Hepatocyte (in vitro differentiated cells): Measurements from ENCODE around the gene NUDT16L1. TPM values are rescaled to one million over a fixed set of nuclear protein-coding genes. Genes with fewer than 3 reads are reported as not detected.

Experiments used
- DNase-seq: peaks from one replicate; pipeline ENCODE4 v3.0.0-alpha.2; 2016; ENCODE audit warnings: low spot score
- H2AFZ ChIP-seq: fragments of 200-600 bp; sonication (generic); 2 replicates; pipeline ENCODE4 v1.6.0; 2016; ENCODE audit warnings: antibody characterized with exemption, mild to moderate bottlenecking
- H3K27ac ChIP-seq: fragments of 200-600 bp; sonication (generic); 2 replicates; pipeline ENCODE4 v1.5.1; 2016; ENCODE audit warnings: mild to moderate bottlenecking
- H3K27me3 ChIP-seq: fragments of 200-600 bp; sonication (generic); 2 replicates; pipeline ENCODE4 v1.6.1; 2016
- H3K36me3 ChIP-seq: fragments of 200-600 bp; sonication (generic); replicated peaks from 2 replicates; pipeline ENCODE4 v1.5.1; 2016; ENCODE audit warnings: low read depth; ENCODE audit not compliant: insufficient read depth
- H3K4me1 ChIP-seq: fragments of 200-600 bp; sonication (generic); 2 replicates; pipeline ENCODE4 v1.5.1; 2016; ENCODE audit warnings: mild to moderate bottlenecking, moderate library complexity; ENCODE audit not compliant: insufficient read depth
- H3K4me2 ChIP-seq: fragments of 200-600 bp; sonication (generic); 2 replicates; pipeline ENCODE4 v1.6.0; 2016
- H3K4me3 ChIP-seq: fragments of 200-600 bp; sonication (generic); 2 replicates; pipeline ENCODE4 v1.5.1; 2016; ENCODE audit warnings: mild to moderate bottlenecking
- H3K79me2 ChIP-seq: fragments of 200-600 bp; sonication (generic); 2 replicates; pipeline ENCODE4 v1.6.0; 2017; ENCODE audit warnings: mild to moderate bottlenecking
- H3K9me2 ChIP-seq: fragments of 200-600 bp; sonication (generic); replicated peaks from 2 replicates; pipeline ENCODE4 v1.6.0; 2017; ENCODE audit warnings: mild to moderate bottlenecking; ENCODE audit not compliant: insufficient read depth
- H3K9me3 ChIP-seq: fragments of 200-600 bp; sonication (generic); 2 replicates; pipeline ENCODE4 v1.5.1; 2016; ENCODE audit warnings: low read depth, mild to moderate bottlenecking
- H4K20me1 ChIP-seq: fragments of 200-600 bp; sonication (generic); 2 replicates; pipeline ENCODE4 v1.6.0; 2016; ENCODE audit warnings: mild to moderate bottlenecking; ENCODE audit not compliant: insufficient read depth, poor library complexity, severe bottlenecking
- CTCF ChIP-seq: fragments of 200-600 bp; sonication (generic); IDR thresholded peaks from 2 replicates; pipeline ENCODE4 v1.5.1; 2016; ENCODE audit warnings: antibody characterized with exemption, mild to moderate bottlenecking; ENCODE audit not compliant: poor library complexity
- EZH2 ChIP-seq: fragments of 200-600 bp; sonication (generic); IDR thresholded peaks from 2 replicates; pipeline ENCODE4 v1.6.1; 2016; ENCODE audit warnings: antibody characterized with exemption, mild to moderate bottlenecking, borderline replicate concordance
- EZH2phosphoT487 ChIP-seq: fragments of 200-600 bp; sonication (generic); IDR thresholded peaks from one replicate; pipeline ENCODE4 v1.6.1; 2018; ENCODE audit warnings: antibody characterized with exemption, mild to moderate bottlenecking, low read depth, moderate library complexity; ENCODE audit not compliant: unreplicated experiment, severe bottlenecking
- WGBS: methylation state at CpG from one replicate; pipeline ENCODE4 v1.1.6; 2016; ENCODE audit warnings: low lambda C conversion rate; ENCODE audit errors: missing lambda C conversion rate; 5-methylcytosine and 5-hydroxymethylcytosine counted together
- polyA plus RNA-seq: library from polyadenylated mRNA; unstranded; fragments of >200 nt; fragmentation: Nextera tagmentation; extraction: Ambion mirVana; gene quantifications from 2 replicates; pipeline ENCODE4 v1.2.1, GENCODE V29; 2016
- total RNA-seq: library from RNA; depleted of rRNA; stranded (reverse); fragments of >200 nt; gene quantifications from 2 replicates; pipeline ENCODE4 v1.2.3, GENCODE V29; 2014

Gene NUDT16L1
- total and polyA plus RNA-seq, 2 experiments from 2014 or later = 54.8 to 80.5 TPM

DNA sequence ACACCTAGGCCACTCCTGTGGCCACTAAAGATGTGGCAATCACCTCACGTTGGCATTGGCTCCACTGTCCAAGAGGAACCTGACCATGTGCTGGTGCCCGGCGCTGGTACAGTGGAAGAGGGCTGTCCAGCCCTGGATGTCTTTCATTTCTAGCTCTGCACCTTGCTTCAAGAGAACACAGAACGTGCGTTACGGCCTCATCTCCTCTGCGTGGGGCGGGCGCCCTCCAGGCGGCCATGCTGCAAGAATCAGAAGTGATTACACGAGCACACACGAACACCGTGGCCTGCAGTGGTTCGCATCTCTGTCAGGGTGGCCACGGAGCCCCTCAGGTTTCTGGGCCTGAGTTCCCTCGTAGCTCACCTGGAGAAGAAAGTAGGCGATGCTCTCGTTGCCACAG lies 33.3 kb downstream of the NUDT16L1 start:
- Histone ChIP-seq H3K4me3 (no peak overlapping the region), H3K79me2 (peaks cover 10% of the 10 kb centered on the region), H3K27ac (no peak overlapping the region), H3K9me2 (no peaks in the 10 kb centered on the region), H2AFZ (no peak overlapping the region), H3K4me2 (no peak overlapping the region), H3K27me3 (no peaks in the 10 kb centered on the region), H4K20me1 (no peaks in the 10 kb centered on the region), H3K36me3 (no peaks in the 10 kb centered on the region), H3K4me1 (no peaks in the 10 kb centered on the region), H3K9me3 (no peaks in the 10 kb centered on the region)
- no peak for TF ChIP-seq CTCF
- no peak for TF ChIP-seq EZH2
- no peak for TF ChIP-seq EZH2phosphoT487
- no peak for DNase-seq
- WGBS = 93% methylated on average over 18 of the region's 18 CpGs

DNA sequence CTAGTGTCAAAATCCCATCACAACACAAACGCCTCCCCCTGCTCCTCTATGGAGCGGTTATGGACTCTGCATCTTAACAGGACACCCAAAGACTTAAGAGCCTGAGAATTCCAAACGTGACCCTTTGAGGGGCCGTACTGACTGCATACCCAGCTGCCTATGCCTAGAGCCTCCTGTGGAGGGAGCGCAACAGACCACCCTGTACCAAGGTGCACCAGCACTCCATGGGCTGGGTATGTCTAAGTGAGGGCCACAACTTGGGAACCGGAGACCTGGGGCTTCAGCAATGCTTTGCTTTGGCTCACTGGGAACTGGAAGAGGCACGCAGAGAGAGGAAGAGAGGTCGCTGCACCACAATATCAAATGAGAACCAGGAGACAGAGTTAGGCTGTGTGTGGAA lies 35.3 kb downstream of the NUDT16L1 start:
- Histone ChIP-seq H3K9me2 (no peaks in the 10 kb centered on the region), H3K79me2 (peaks cover 29% of the 10 kb centered on the region), H3K36me3 (no peaks in the 10 kb centered on the region), H2AFZ (no peak overlapping the region), H4K20me1 (no peaks in the 10 kb centered on the region), H3K27me3 (no peaks in the 10 kb centered on the region), H3K4me3 (no peak overlapping the region), H3K4me2 (no peak overlapping the region), H3K27ac (no peak overlapping the region), H3K9me3 (no peaks in the 10 kb centered on the region), H3K4me1 (no peaks in the 10 kb centered on the region)
- WGBS = 95% methylated on average over 8 of the region's 8 CpGs
- TF ChIP-seq CTCF (no peak), EZH2phosphoT487 (no peak), EZH2 (no peak)
- no peak for DNase-seq

GRCh38 chr16:4729876-4730275 lies 36.5 kb downstream of the NUDT16L1 start:
- TF ChIP-seq EZH2 (no peak), EZH2phosphoT487 (no peak), CTCF (no peak)
- Histone ChIP-seq H3K27ac (no peak overlapping the region), H2AFZ (no peak overlapping the region), H3K4me1 (no peaks in the 10 kb centered on the region), H4K20me1 (no peaks in the 10 kb centered on the region), H3K36me3 (no peaks in the 10 kb centered on the region), H3K79me2 (peaks cover 29% of the 10 kb centered on the region), H3K9me2 (no peaks in the 10 kb centered on the region), H3K4me2 (no peak overlapping the region), H3K27me3 (no peaks in the 10 kb centered on the region), H3K9me3 (no peaks in the 10 kb centered on the region), H3K4me3 (no peak overlapping the region)
- DNase-seq = no peak
- 95% methylated on average over 15 of the region's 15 CpGs for WGBS

GRCh38 chr16:4733211-4733742 lies 39.9 kb downstream of the NUDT16L1 start:
- 27% methylated on average over 17 of the region's 17 CpGs for WGBS
- TF ChIP-seq EZH2phosphoT487 (no peak), EZH2 (no peak), CTCF (no peak)
- Histone ChIP-seq H4K20me1 (no peaks in the 10 kb centered on the region), H3K79me2 (peaks cover 29% of the 10 kb centered on the region), H3K4me1 (peaks cover 5% of the 10 kb centered on the region), H3K27me3 (no peaks in the 10 kb centered on the region), H3K9me2 (no peaks in the 10 kb centered on the region), H3K27ac (no peak overlapping the region), H2AFZ (peak overlapping the region; percentile 63), H3K36me3 (no peaks in the 10 kb centered on the region), H3K4me2 (peak overlapping the region; percentile 92), H3K9me3 (no peaks in the 10 kb centered on the region), H3K4me3 (peak overlapping the region; percentile 30)
- DNase-seq = no peak
